Left lung (tissue), 10 donors: ENCODE measurements around the gene GPM6B. TPM values are rescaled to one million over a fixed set of nuclear protein-coding genes. Genes with fewer than 3 reads are reported as not detected.

ENCODE experiments used
- ATAC-seq: fragments of 200-7000 bp; cut with Tn5 transposase; one replicate; pipeline ENCODE4 v1.9.1; 2020; ENCODE audit warnings: moderate library complexity
- DNase-seq, 4 donors: peaks; one replicate each; pipeline ENCODE4 v3.0.0-alpha.2; 2013 to 2020
- H3K27ac ChIP-seq, 2 donors: fragments of 200-600 bp; sonication (generic) in 1 of 2; one replicate each; pipeline versions ENCODE4 v1.5.0 to v1.8.0; 2020 to 2021
- H3K27me3 ChIP-seq, 2 donors: fragments of 200-600 bp; sonication (generic) in 1 of 2; one replicate each; pipeline versions ENCODE4 v1.5.0 to v1.8.0; 2020 to 2021
- H3K36me3 ChIP-seq, 2 donors: fragments of 200-600 bp; sonication (generic) in 1 of 2; one replicate each; pipeline versions ENCODE4 v1.5.0 to v1.8.0; 2020 to 2021
- H3K4me1 ChIP-seq, 2 donors: fragments of 200-600 bp; one replicate each; pipeline ENCODE4 v1.8.0; 2021
- H3K4me3 ChIP-seq, 2 donors: fragments of 200-600 bp; sonication (generic) in 1 of 2; one replicate each; pipeline versions ENCODE4 v1.5.0 to v1.8.0; 2020 to 2021; ENCODE audit warnings: mild to moderate bottlenecking in 1 of 2
- H3K9me3 ChIP-seq, 2 donors: fragments of 200-600 bp; sonication (generic) in 1 of 2; one replicate each; pipeline versions ENCODE4 v1.5.0 to v1.8.0; 2020 to 2021
- CTCF ChIP-seq, 2 donors: fragments of 200-600 bp; sonication (generic) in 1 of 2; IDR thresholded peaks; one replicate each; pipeline versions ENCODE4 v1.5.0 to v1.8.0; 2021; ENCODE audit warnings: antibody characterized with exemption in 2 of 2
- intact Hi-C, 2 donors: fragments of 100-400 bp; cut with DNase I; formaldehyde crosslinking; loops; one replicate each; pipeline versions ENCODE4 v1.11.2 to v1.14.2; 2022
- polyA plus RNA-seq, 6 donors: library from polyadenylated mRNA; unstranded; fragments of 120-200 nt; gene quantifications; one replicate each; pipeline ENCODE4 v1.2.1, GENCODE V29; 2013; ENCODE audit not compliant: insufficient read length in 6 of 6
- total RNA-seq, 2 donors: library from RNA; stranded (reverse); fragmentation: NEBNext Ultra II Directional; extraction: Animal tissue kit (Norgen Biotek cat#: 25700); gene quantifications; one replicate each; pipeline ENCODE4 v1.2.1, GENCODE V29; 2021
- donor health status: DM: no; HTN: yes; CAD: no.
- donor health status: DM: no; HTN: no; CAD: no.

GPM6B gene
- total and polyA plus RNA-seq, 8 donors: 7.0 to 37.2 (median 31.3) TPM

GRCh38 chrX:13852001-13852695 lies 35.3 kb upstream of the GPM6B start:
- H3K27me3 ChIP-seq: peaks cover 0 to 3% of the 10 kb centered on the region in 2 donors
- no peak overlapping the region for H3K4me3 ChIP-seq
- H3K9me3 ChIP-seq: no peaks in the 10 kb centered on the region
- no peaks in the 10 kb centered on the region for H3K4me1 ChIP-seq
- DNase-seq (no peak), ATAC-seq (no peak)
- H3K27ac ChIP-seq: no peak overlapping the region
- intact Hi-C loops: no loop called here
- H3K36me3 ChIP-seq: no peaks in the 10 kb centered on the region
- no peak for TF ChIP-seq CTCF (IDR thresholded peaks at IDR 0.05)

GRCh38 chrX:13845721-13846378 lies 29.0 kb upstream of the GPM6B start:
- H3K27ac ChIP-seq: no peak overlapping the region
- ATAC-seq: no peak
- no peak for TF ChIP-seq CTCF (IDR thresholded peaks at IDR 0.05)

GRCh38 chrX:13843150-13843721 lies 26.3 kb upstream of the GPM6B start:
- peaks cover 0 to 3% of the 10 kb centered on the region in 2 donors for H3K27me3 ChIP-seq
- H3K36me3 ChIP-seq: no peaks in the 10 kb centered on the region
- TF ChIP-seq CTCF (IDR thresholded peaks at IDR 0.05): no peak
- no peak overlapping the region for H3K4me3 ChIP-seq
- H3K4me1 ChIP-seq: no peaks in the 10 kb centered on the region
- no peaks in the 10 kb centered on the region for H3K9me3 ChIP-seq
- ATAC-seq (no peak), DNase-seq (no peak)
- intact Hi-C loops: no loop called here
- H3K27ac ChIP-seq: no peak overlapping the region

More at GRCh38 chrX:13845721-13846378, 29.0 kb upstream of the GPM6B start:
- Histone ChIP-seq H3K36me3 (no peaks in the 10 kb centered on the region), H3K9me3 (no peaks in the 10 kb centered on the region), H3K4me1 (no peaks in the 10 kb centered on the region), H3K27me3 (peaks cover 0 to 3% of the 10 kb centered on the region in 2 donors), H3K4me3 (no peak overlapping the region)
- DNase-seq: no peak
- intact Hi-C loops: no loop called here

GRCh38 chrX:13840121-13840520 lies 23.2 kb upstream of the GPM6B start:
- no peaks in the 10 kb centered on the region for H3K36me3 ChIP-seq
- intact Hi-C loops: no loop called here
- DNase-seq: no peak
- peaks cover 0 to 11% of the 10 kb centered on the region in 2 donors for H3K27me3 ChIP-seq
- TF ChIP-seq CTCF (IDR thresholded peaks at IDR 0.05): no peak
- H3K9me3 ChIP-seq: no peaks in the 10 kb centered on the region
- H3K4me1 ChIP-seq: no peaks in the 10 kb centered on the region
- no peak overlapping the region for H3K27ac ChIP-seq
- no peak overlapping the region for H3K4me3 ChIP-seq
- no peak for ATAC-seq

GRCh38 chrX:13837290-13837745 lies 20.4 kb upstream of the GPM6B start:
- DNase-seq (no peak), ATAC-seq (no peak)
- no peak overlapping the region for H3K27ac ChIP-seq
- no peaks in the 10 kb centered on the region for H3K36me3 ChIP-seq
- H3K4me1 ChIP-seq: no peaks in the 10 kb centered on the region
- intact Hi-C loops: no loop called here
- no peaks in the 10 kb centered on the region for H3K9me3 ChIP-seq
- TF ChIP-seq CTCF (IDR thresholded peaks at IDR 0.05): no peak
- peaks cover 0 to 11% of the 10 kb centered on the region in 2 donors for H3K27me3 ChIP-seq
- H3K4me3 ChIP-seq: no peak overlapping the region
